Urinary bladder (tissue), 4 donors: ENCODE data around the gene CST3. TPM values are rescaled to one million over a fixed set of nuclear protein-coding genes. Genes with fewer than 3 reads are reported as not detected.
"Not testable (repeated sequence)": the region's sequence is repeated elsewhere in the genome, so short reads cannot be mapped to it uniquely, and the experiment has no call there.

ENCODE experiments used
- DNase-seq: peaks from one replicate; pipeline ENCODE4 v3.0.0-alpha.2; 2015; ENCODE audit errors: extremely low spot score
- H3K27ac ChIP-seq: one replicate; pipeline ENCODE4 v1.5.1; 2013; ENCODE audit warnings: low read depth, mild to moderate bottlenecking, moderate library complexity
- H3K36me3 ChIP-seq: one replicate; pipeline ENCODE4 v1.6.1; 2013; ENCODE audit warnings: mild to moderate bottlenecking, moderate library complexity; ENCODE audit not compliant: insufficient read depth
- H3K4me1 ChIP-seq: one replicate; pipeline ENCODE4 v1.6.1; 2013; ENCODE audit warnings: mild to moderate bottlenecking, moderate library complexity; ENCODE audit not compliant: insufficient read depth
- H3K4me3 ChIP-seq: one replicate; pipeline ENCODE4 v1.5.1; 2013; ENCODE audit warnings: low read depth, low read length
- WGBS: extraction: QIAGEN DNeasy Blood & Tissue Kit; methylation state at CpG from one replicate; pipeline ENCODE4 v1.1.7; 2013; 5-methylcytosine and 5-hydroxymethylcytosine counted together
- polyA plus RNA-seq: library from polyadenylated mRNA; stranded (reverse); fragments of 200-250 nt; gene quantifications from one replicate; pipeline ENCODE4 v1.2.3, GENCODE V29; 2013
- total RNA-seq: library from RNA; depleted of rRNA; stranded (reverse); fragments of >200 nt; gene quantifications from one replicate; pipeline ENCODE4 v1.2.3, GENCODE V29; 2014
- donor health status: healthy with polysubstance abuse.
- donor health status: healthy.

The CST3 gene
- total and polyA plus RNA-seq, 2 donors: 166 to 1,484 TPM

DNA sequence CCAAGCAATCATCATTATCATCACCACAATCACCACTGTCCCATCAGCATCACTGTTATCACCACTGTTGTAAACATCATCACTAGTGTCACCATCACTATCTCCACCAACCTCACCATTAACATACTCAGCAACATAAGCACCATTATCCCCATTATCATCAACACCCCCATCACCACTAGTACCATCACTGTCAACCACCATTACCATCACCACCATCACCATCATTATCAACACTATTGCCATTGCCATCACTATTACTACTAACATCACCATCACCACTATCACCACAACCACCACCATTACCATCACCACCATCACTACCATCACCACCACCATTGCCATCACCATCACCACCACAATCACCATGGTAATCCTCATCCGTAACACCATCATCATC is 31.6 kb upstream of the CST3 start:
- Histone ChIP-seq H3K4me3 (no peak overlapping the region), H3K4me1 (no peaks in the 10 kb centered on the region), H3K36me3 (no peaks in the 10 kb centered on the region), H3K27ac (no peak overlapping the region)
- DNase-seq: no peak
- WGBS: 98% methylated on average over 1 of the region's 1 CpG

- 6% methylated on average over 4 of the region's 4 CpGs for WGBS
- no peak for DNase-seq
- Histone ChIP-seq H3K27ac (no peak overlapping the region), H3K36me3 (no peaks in the 10 kb centered on the region), H3K4me1 (no peaks in the 10 kb centered on the region), H3K4me3 (no peak overlapping the region)
Observed at GRCh38 chr20:23668477-23668951, 30.8 kb upstream of the CST3 start.

- 77% methylated on average over 7 of the region's 7 CpGs for WGBS
- DNase-seq: no peak
Observed at GRCh38 chr20:23667666-23668065, 29.9 kb upstream of the CST3 start.

DNA sequence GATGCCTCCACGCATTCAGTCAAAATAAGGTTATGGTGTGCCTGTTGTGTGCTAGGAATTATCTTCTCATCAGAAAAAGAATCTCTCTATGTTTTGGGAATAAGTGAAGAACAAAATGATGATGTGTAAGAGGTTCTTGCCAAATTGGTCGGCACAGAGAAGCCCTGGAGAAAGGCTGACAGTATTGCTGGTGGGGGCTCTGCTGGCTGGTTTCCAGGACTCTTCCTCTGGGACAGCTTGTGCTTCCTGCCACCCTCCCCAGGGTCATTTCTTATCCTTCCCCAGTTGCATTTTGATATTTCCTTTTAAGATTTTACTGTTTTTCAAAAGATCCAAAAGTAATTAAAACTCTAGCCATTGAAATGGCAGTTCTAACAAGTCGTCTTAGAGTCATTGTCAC is 28.9 kb upstream of the CST3 start:
- no peak overlapping the region for H3K27ac ChIP-seq
- no peaks in the 10 kb centered on the region for H3K36me3 ChIP-seq
- WGBS: 51% methylated on average over 3 of the region's 3 CpGs
- H3K4me3 ChIP-seq: no peak overlapping the region
- no peak for DNase-seq
- no peaks in the 10 kb centered on the region for H3K4me1 ChIP-seq

More at GRCh38 chr20:23667666-23668065, 29.9 kb upstream of the CST3 start:
- Histone ChIP-seq H3K27ac (no peak overlapping the region), H3K36me3 (no peaks in the 10 kb centered on the region), H3K4me3 (no peak overlapping the region), H3K4me1 (no peaks in the 10 kb centered on the region)

DNA sequence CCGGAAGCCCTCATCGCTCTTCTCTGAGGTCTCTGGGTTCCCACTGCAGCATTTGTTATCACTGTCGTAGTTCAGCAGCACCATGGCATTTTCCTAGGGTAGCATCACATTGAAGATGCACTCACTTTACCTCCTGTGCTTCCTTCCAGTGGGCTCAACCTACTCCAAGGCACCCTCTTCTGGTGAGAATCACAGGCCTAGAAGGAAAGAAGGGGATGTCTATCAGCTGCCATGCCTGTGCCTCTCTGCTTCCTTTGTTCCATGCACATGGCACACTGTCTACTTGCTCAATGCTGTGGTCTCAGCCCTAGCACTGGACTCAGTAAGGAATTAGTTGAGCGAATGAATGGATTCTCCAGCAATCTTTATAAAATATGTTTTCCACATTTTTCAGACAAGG is 28.4 kb upstream of the CST3 start:
- WGBS: 88% methylated on average over 4 of the region's 4 CpGs
- no peak overlapping the region for H3K27ac ChIP-seq
- no peak overlapping the region for H3K4me3 ChIP-seq
- H3K36me3 ChIP-seq: no peaks in the 10 kb centered on the region
- H3K4me1 ChIP-seq: no peaks in the 10 kb centered on the region
- no peak for DNase-seq

GRCh38 chr20:23664954-23665353 is 27.2 kb upstream of the CST3 start:
- Histone ChIP-seq H3K4me1 (no peaks in the 10 kb centered on the region), H3K36me3 (no peaks in the 10 kb centered on the region), H3K27ac (no peak overlapping the region), H3K4me3 (no peak overlapping the region)
- DNase-seq: no peak
- 94% methylated on average over 3 of the region's 3 CpGs for WGBS

DNA sequence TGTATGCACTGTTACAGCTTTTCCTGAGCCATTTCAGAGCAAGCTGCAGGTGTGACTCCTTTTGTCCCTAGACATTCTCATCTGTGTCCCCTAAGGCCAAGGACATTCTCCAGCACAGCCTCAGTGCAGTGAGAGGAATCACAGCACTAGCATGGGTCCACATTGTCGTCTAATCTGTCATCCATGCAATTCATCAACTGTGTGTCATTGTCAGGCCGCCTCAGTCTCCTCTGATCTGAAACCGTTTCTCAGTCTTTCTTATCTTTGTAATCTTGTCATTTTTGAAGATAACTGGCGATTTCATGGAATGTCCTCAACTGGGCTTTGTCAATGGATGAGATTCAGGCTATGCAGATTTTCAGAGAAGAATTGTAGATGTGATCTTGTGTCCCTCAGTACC is 26.3 kb upstream of the CST3 start:
- H3K36me3 ChIP-seq, H3K27ac ChIP-seq, DNase-seq, H3K4me3 ChIP-seq, H3K4me1 ChIP-seq: not testable (repeated sequence)
- WGBS: 64% methylated on average over 4 of the region's 4 CpGs

GRCh38 chr20:23663180-23663579 is 25.4 kb upstream of the CST3 start:
- 73% methylated on average over 6 of the region's 6 CpGs for WGBS
- no peak overlapping the region for H3K4me3 ChIP-seq

DNA sequence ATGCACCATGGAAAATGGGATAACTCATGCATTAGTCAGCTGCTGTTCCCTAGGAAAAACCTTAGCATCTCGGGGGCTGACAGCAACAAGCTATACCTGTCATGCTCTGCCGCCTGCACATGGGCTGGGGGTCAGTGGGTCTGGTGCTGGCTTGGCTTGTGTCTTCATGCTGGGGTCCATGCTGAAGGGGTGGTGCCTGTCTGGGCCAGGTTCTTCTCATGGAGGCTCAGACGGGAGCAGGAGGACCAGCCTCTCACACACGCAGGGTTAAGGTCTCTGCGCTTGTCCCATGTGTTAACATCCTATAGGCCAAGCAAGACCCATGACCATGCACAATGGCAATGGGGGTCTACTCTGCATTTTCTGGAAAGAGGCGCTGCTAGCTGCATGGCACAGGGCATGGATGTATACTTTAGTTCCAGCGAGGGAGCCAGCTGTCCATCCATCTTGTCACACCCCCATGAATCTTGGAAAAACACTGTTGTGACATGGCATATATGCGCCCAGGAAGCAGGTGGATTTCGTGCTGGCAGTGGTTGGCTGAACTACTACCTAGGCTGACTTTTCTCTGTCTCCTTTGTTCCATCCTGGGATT is 24.6 kb upstream of the CST3 start:
- Histone ChIP-seq H3K4me3 (no peak overlapping the region), H3K27ac (no peak overlapping the region), H3K36me3 (no peaks in the 10 kb centered on the region), H3K4me1 (no peaks in the 10 kb centered on the region)
- 94% methylated on average over 9 of the region's 9 CpGs for WGBS
- DNase-seq: no peak

More at GRCh38 chr20:23663180-23663579, 25.4 kb upstream of the CST3 start:
- H3K36me3 ChIP-seq: no peaks in the 10 kb centered on the region
- no peak overlapping the region for H3K27ac ChIP-seq
- no peak for DNase-seq
- no peaks in the 10 kb centered on the region for H3K4me1 ChIP-seq

- Histone ChIP-seq H3K27ac (no peak overlapping the region), H3K36me3 (no peaks in the 10 kb centered on the region), H3K4me3 (no peak overlapping the region), H3K4me1 (no peaks in the 10 kb centered on the region)
- DNase-seq: no peak
- 90% methylated on average over 6 of the region's 6 CpGs for WGBS
Observed at GRCh38 chr20:23661002-23661429, 23.3 kb upstream of the CST3 start.

- Histone ChIP-seq H3K36me3 (no peaks in the 10 kb centered on the region), H3K4me3 (no peak overlapping the region), H3K4me1 (no peaks in the 10 kb centered on the region), H3K27ac (no peak overlapping the region)
- DNase-seq: no peak
- 33% methylated on average over 8 of the region's 8 CpGs for WGBS
Observed at GRCh38 chr20:23659989-23660837, 22.5 kb upstream of the CST3 start.

GRCh38 chr20:23659610-23659988 is 21.8 kb upstream of the CST3 start:
- not testable (repeated sequence) for H3K36me3 ChIP-seq, DNase-seq, H3K27ac ChIP-seq, H3K4me3 ChIP-seq, H3K4me1 ChIP-seq
- 85% methylated on average over 2 of the region's 2 CpGs for WGBS

GRCh38 chr20:23658989-23659609 is 21.3 kb upstream of the CST3 start:
- 90% methylated on average over 8 of the region's 8 CpGs for WGBS
- Histone ChIP-seq H3K36me3 (no peaks in the 10 kb centered on the region), H3K4me3 (no peak overlapping the region), H3K4me1 (no peaks in the 10 kb centered on the region), H3K27ac (no peak overlapping the region)
- no peak for DNase-seq

GRCh38 chr20:23658336-23658735 is 20.6 kb upstream of the CST3 start:
- no peak overlapping the region for H3K4me3 ChIP-seq
- H3K36me3 ChIP-seq: no peaks in the 10 kb centered on the region
- H3K27ac ChIP-seq: no peak overlapping the region
- WGBS: 66% methylated on average over 2 of the region's 2 CpGs
- H3K4me1 ChIP-seq: no peaks in the 10 kb centered on the region
- DNase-seq: no peak
